Ovary (tissue), 9 donors: Measurements from ENCODE around the gene PPP1CA. TPM values are rescaled to one million over a fixed set of nuclear protein-coding genes. Genes with fewer than 3 reads are reported as not detected.
A peak's percentile ranks its signal among the peaks of the same experiment; 100 is the strongest.

Source experiments
- DNase-seq, 5 donors: peaks; one replicate each; pipeline ENCODE4 v3.0.0-alpha.2; 2019 to 2020
- H3K27ac ChIP-seq, 2 donors: fragments of 200-600 bp; one replicate each; pipeline versions ENCODE4 v1.5.1 to v1.8.0; 2019 to 2022
- H3K27me3 ChIP-seq: fragments of 200-600 bp; one replicate; pipeline ENCODE4 v1.8.0; 2022
- H3K36me3 ChIP-seq: fragments of 200-600 bp; sonication (generic); one replicate; pipeline ENCODE4 v1.5.1; 2019
- H3K4me1 ChIP-seq: one replicate; pipeline ENCODE4 v1.8.1; 2013; ENCODE audit warnings: mild to moderate bottlenecking, moderate library complexity; ENCODE audit not compliant: insufficient read depth
- H3K4me3 ChIP-seq: fragments of 200-600 bp; sonication (generic); one replicate; pipeline ENCODE4 v1.5.1; 2017
- H3K9me3 ChIP-seq, 2 donors: fragments of 200-600 bp in 1 of 2; sonication (generic) in 1 of 2; one replicate each; pipeline versions ENCODE4 v1.5.1 to v1.8.1; 2013 to 2019; ENCODE audit warnings: mild to moderate bottlenecking in 1 of 2, moderate library complexity in 1 of 2
- EP300 ChIP-seq: sonication (generic); formaldehyde crosslinking; IDR thresholded peaks from one replicate; pipeline ENCODE4 v1.6.1; 2017; ENCODE audit warnings: antibody characterized with exemption
- POLR2A ChIP-seq: fragments of 450-650 bp; IDR thresholded peaks from one replicate; pipeline ENCODE4 v1.6.1; 2017; ENCODE audit warnings: antibody characterized with exemption, mild to moderate bottlenecking, moderate library complexity
- WGBS, 3 donors: extraction: QIAGEN DNeasy Blood & Tissue Kit in 1 of 3; methylation state at CpG; one replicate each; pipeline versions ENCODE4 v1.1.5 to v1.1.7; 2013 to 2017; 5-methylcytosine and 5-hydroxymethylcytosine counted together
- intact Hi-C, 4 donors: fragments of 100-400 bp; cut with DNase I; formaldehyde crosslinking; loops; one replicate each; pipeline versions ENCODE4 v1.11.0 to v1.15.1; 2022 to 2023
- polyA plus RNA-seq, 2 donors: library from polyadenylated mRNA; stranded (reverse); fragments of 200-250 nt in 1 of 2; fragments of 350-450 nt in 1 of 2; fragmentation: Illumina TruSeq in 1 of 2; extraction: RNeasy Lipid Tissue Mini Kit (QIAGEN cat#74804) in 1 of 2; gene quantifications; one replicate each; pipeline ENCODE4 v1.2.3, GENCODE V29; 2013 to 2014
- total RNA-seq, 7 donors: library from RNA; depleted of rRNA in 2 of 7; stranded (reverse); fragments of >200 nt in 2 of 7; fragmentation: NEBNext Ultra II Directional in 3 of 7; extraction: Animal tissue kit (Norgen Biotek cat#: 25700) in 3 of 7; gene quantifications; one replicate each; pipeline versions ENCODE4 v1.1.0 to v1.2.4, GENCODE V29; 2016 to 2023
- TF ChIP-seq, protein P1 (sequence below), 3 donors: fragments of 450-650 bp in 2 of 3; fragments of 200-600 bp in 1 of 3; IDR thresholded peaks; one replicate each; pipeline versions ENCODE4 v1.5.1 to v1.8.0; 2016 to 2022; ENCODE audit warnings: antibody characterized with exemption in 3 of 3, mild to moderate bottlenecking in 1 of 3
- donor health status: DM: no; HTN: no; CAD: no; lungs with moderate emphysema.
- donor health status: DM: no; HTN: no; CAD: no.
- donor health status: Bipolar disorder and iron deficiency.
- donor health status: DM: yes; HTN: yes; CAD: no.
- donor health status: DM: no; HTN: no; CAD: no.
- donor health status: DM: yes; HTN: yes; CAD: no.

Gene PPP1CA
- total and polyA plus RNA-seq, 9 donors: 32.2 to 86.9 (median 54.9) TPM

DNA sequence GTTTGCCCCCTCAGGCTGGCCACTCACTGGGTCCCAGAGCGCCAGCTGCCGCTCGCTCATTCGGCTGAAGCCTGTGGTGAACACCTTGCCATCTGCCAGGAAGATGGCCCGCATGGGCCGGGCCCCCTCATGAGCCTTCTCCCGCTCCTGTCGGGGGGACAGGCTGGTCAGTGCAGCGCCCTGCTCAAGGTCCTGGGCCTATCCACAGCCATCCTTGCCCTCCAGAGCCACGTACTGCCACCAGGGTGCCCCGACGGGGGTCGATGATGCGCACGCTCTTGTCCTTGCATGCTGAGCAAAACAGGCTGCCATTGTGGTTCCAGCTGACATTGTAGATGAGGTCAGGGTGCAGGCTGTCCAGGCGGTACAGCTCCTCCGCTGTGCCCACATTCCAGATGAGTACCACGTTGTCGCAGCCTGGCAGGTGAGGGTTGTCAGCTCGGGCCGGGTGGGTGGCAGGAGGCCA, 39.5 kb upstream of the PPP1CA start:
- DNase-seq: peak in 2 of 5 donors; percentile 34 to 36
- Histone ChIP-seq H3K4me1 (peaks cover 4% of the 10 kb centered on the region), H3K27ac (no peak overlapping the region), H3K9me3 (no peaks in the 10 kb centered on the region), H3K36me3 (no peaks in the 10 kb centered on the region), H3K27me3 (no peaks in the 10 kb centered on the region), H3K4me3 (no peak overlapping the region)
- intact Hi-C loops: loop anchor here in 1 of 4 donors (10.0 kb wide), 1 partner anchor 64 kb away; the partner anchor contains the start of genes CDK2AP2 and PITPNM1
- TF ChIP-seq POLR2A: no peak
- TF ChIP-seq EP300: no peak
- TF ChIP-seq, protein P1, sequence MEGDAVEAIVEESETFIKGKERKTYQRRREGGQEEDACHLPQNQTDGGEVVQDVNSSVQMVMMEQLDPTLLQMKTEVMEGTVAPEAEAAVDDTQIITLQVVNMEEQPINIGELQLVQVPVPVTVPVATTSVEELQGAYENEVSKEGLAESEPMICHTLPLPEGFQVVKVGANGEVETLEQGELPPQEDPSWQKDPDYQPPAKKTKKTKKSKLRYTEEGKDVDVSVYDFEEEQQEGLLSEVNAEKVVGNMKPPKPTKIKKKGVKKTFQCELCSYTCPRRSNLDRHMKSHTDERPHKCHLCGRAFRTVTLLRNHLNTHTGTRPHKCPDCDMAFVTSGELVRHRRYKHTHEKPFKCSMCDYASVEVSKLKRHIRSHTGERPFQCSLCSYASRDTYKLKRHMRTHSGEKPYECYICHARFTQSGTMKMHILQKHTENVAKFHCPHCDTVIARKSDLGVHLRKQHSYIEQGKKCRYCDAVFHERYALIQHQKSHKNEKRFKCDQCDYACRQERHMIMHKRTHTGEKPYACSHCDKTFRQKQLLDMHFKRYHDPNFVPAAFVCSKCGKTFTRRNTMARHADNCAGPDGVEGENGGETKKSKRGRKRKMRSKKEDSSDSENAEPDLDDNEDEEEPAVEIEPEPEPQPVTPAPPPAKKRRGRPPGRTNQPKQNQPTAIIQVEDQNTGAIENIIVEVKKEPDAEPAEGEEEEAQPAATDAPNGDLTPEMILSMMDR (IDR thresholded peaks at IDR 0.05): no peak
- WGBS, 3 donors: 78 to 83% (median 82%) methylated on average over 21 of the region's 21 CpGs

DNA sequence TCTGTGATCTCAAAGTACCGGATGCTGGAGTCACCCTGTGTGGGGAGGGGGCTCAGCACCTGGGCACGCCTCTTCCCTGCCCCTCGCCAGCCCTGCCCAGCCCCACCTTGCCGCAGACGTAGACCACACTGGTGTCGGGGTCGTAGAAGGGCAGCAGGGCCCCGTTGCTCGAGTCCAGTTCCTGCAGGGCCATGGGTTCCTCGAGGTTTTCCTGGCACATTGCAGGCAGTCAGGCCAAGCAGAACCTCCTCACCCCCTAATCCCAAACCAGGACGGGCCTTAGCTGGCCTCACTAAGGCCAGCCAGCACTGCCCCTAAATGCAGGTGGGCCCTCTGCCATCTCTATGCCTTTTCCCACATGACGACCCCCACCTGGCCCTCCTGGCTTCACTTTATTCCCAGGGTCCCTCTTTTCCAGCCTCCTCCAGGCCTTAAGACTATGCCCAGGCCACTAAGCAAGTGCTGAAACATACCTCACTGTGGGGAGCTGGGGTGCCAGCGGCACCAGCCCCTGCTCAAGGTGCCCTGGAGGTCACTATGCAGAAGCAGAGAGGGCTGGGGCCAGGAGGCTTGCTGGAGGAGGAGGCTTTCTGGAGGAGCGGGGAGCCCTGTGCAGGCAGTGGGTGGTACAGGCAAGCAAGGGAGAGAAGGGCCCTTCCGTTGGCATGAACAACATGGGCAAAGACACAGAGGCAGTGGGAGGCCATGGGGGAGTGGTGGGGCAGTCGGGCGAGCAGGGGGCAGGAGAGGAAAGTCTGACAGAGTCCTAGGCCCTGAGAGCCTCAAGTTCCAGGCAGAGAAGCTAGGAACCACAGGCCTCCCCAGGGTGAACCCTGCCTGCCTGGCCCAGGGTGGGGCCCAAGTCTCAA, 38.8 kb upstream of the PPP1CA start:
- no peaks in the 10 kb centered on the region for H3K27me3 ChIP-seq
- H3K36me3 ChIP-seq: no peaks in the 10 kb centered on the region
- WGBS, 3 donors: 65 to 69% (median 69%) methylated on average over 17 of the region's 17 CpGs
- peak in 2 of 5 donors; percentile 14 to 32 for DNase-seq
- peaks cover 4% of the 10 kb centered on the region for H3K4me1 ChIP-seq
- H3K9me3 ChIP-seq: no peaks in the 10 kb centered on the region
- intact Hi-C loops: loop anchor here in 1 of 4 donors (10.0 kb wide), 1 partner anchor 64 kb away; the partner anchor contains the start of genes CDK2AP2 and PITPNM1
- H3K4me3 ChIP-seq: no peak overlapping the region
- TF ChIP-seq POLR2A: no peak
- TF ChIP-seq EP300: no peak
- H3K27ac ChIP-seq: no peak overlapping the region

DNA sequence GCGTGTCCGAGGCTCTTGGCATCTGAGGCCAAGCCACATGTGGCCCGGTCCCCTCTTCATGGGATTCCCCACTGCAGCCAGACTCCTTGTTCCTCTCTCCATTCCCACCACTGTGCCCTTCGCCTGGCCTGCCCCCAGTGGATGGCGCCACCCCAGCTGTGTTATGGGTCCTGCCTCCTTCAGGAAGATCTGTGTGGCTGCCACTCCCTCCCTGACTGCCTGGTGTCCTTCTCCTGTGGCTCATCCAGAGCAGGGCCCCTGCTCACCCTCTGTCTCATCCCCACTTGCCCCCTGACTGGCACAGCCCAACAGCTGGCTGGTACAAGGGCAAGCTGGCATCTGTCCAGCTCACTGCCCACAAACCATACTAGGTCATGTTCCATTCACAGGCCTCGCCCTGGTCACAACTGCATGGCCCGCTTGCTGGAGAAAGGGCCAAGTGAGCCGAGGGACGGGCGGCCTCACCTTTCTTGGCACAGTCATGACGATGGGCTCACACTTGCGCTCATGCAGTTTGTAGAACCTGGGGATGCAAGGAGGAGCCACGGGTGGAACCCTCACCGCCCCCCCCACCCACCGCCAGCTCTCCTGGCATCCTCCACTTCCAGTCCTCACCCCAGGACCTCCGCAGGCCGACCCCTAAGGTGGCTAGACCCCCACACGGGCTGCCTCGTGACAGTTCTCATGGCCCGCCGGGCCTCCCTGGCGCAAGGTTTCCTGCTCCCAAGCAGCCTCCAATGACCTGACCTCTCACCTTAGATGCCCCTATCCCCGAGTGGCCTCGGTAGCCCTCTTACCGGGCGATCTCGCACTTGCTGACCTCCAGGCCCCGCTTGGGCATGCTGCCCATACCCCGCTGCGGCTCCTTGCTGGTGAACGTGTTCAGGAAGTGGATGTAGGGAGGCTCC, 37.9 kb upstream of the PPP1CA start:
- H3K4me3 ChIP-seq: no peak overlapping the region
- no peaks in the 10 kb centered on the region for H3K9me3 ChIP-seq
- H3K27ac ChIP-seq: no peak overlapping the region
- no peaks in the 10 kb centered on the region for H3K27me3 ChIP-seq
- intact Hi-C loops: loop anchor here in 1 of 4 donors (10.0 kb wide), 1 partner anchor 65 kb away; the partner anchor contains the start of genes CDK2AP2 and PITPNM1
- H3K36me3 ChIP-seq: no peaks in the 10 kb centered on the region
- H3K4me1 ChIP-seq: peaks cover 4% of the 10 kb centered on the region
- TF ChIP-seq EP300: no peak
- TF ChIP-seq, protein P1 (IDR thresholded peaks at IDR 0.05): no peak
- TF ChIP-seq POLR2A: no peak
- WGBS, 3 donors: 67 to 71% (median 71%) methylated on average over 31 of the region's 31 CpGs
- DNase-seq: peak in 3 of 5 donors; percentile 52 to 59 (median 53)

DNA sequence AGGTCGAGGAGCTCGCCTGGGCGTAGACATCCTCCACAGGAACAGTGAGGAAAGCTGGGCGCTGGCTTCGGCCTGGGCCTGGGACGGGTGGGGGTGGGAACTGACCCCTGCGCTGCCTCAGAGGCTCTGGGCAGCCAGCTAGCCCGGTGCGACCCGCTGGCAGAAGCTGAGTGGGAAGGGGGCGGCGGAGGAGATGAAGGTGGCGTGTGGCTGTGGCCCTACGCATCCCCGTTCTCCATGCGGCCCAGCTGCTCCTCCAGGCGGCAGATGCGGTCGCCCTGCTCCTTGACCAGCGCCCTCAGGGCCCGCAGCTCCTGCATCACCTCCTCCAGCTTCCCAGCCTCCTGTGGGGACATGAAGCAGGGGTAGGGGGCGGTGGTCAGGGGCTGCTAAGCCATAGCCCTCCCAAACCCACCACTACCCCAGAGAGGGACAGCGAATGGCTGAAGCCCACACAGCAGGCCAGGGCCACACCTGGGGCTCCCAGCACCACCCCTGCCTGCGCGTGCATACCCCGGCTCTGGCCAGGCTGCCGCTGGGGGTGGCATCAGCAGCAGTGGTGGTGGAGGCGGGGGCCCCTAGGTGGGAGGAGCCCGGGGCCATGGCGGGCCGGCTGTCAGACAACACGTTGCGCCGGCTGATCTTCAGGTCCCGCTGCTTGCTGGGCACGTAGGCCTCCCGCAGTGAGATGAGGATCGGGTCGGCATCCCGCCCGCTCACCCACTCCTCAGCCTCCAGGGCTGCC, 36.7 kb upstream of the PPP1CA start:
- no peak overlapping the region for H3K27ac ChIP-seq
- no peaks in the 10 kb centered on the region for H3K9me3 ChIP-seq
- no peaks in the 10 kb centered on the region for H3K36me3 ChIP-seq
- H3K4me3 ChIP-seq: no peak overlapping the region
- DNase-seq: peak in 1 of 5 donors; percentile 33
- peaks cover 4% of the 10 kb centered on the region for H3K4me1 ChIP-seq
- TF ChIP-seq, protein P1 (IDR thresholded peaks at IDR 0.05): no peak
- no peak for TF ChIP-seq POLR2A
- TF ChIP-seq EP300: no peak
- intact Hi-C loops: no loop called here
- 73 to 81% (median 76%) methylated on average over 41 of the region's 41 CpGs for WGBS, 3 donors
- no peaks in the 10 kb centered on the region for H3K27me3 ChIP-seq
